GM19372 (cell line): Measurements from ENCODE around the gene MBP.
A peak's percentile ranks its signal among the peaks of the same experiment; 100 is the strongest.

ENCODE experiments used
- ATAC-seq: cut with Tn5 transposase; IDR thresholded peaks from one replicate; pipeline ENCODE4 v1.9.1; 2021; ENCODE audit warnings: mild to moderate bottlenecking, low read depth, moderate library complexity; ENCODE audit not compliant: unreplicated experiment

MBP gene

DNA sequence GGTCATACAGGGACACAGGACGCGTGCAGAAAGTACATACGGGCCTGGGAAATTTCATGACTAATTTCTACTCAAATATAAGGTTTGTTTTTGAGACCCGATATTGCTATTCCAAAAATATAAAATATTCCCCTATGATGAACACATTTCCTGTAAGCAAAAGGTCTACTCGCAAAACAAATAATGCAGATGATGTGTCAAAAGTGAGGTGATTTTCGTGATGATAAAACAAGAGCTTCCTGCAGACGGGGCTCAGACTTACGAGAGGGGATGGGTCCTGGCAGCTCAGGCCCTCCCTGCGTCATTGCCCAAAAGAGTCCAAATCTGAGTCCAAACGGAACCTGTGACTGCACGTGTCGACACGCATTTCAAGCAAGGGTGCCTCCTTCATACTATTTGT is 62.7 kb downstream of the MBP start:
- ATAC-seq = no peak

- no peak for ATAC-seq
These were observed 63.1 kb downstream of the MBP start for GRCh38 chr18:77069482-77069881.

- ATAC-seq = no peak
These were observed 64.0 kb downstream of the MBP start for GRCh38 chr18:77068321-77069312.

DNA sequence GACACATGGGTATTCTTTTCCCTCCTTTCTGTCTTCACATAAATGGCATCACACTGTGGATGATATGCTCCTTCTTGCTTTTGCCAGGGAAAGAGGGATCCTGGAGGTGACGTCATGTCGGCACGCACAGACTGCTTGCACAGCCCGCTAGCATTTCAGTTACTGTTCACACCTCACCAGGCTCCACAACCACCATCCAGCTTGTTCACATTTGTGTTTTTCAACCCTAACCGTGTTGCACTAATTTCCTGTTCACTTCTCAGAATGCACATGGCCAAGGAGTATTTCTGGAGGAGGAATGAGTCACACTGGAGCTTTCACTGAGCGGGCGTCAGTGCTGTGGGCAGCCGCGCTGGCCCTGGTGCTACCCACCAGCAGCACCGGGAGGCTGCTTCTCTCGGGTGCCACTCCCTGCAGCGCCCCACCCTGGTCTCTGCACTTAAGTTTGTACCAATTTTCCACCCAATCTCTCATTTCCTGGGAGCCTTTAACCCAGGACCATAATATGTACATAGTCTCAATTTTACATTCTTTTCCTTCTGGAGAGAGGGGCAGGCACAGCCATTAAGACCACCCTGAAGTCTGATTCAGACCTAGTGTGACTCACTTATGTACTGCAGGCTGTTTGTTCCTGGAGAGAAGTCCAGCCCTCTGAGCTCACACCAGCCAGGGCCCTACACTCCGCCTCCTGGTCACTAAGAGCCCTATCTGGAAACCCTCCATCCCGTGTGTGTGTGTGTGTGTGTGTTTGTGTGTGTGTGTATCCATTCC is 65.1 kb downstream of the MBP start:
- ATAC-seq = no peak

- ATAC-seq = no peak
These were observed 65.9 kb downstream of the MBP start for GRCh38 chr18:77066689-77067088.

- ATAC-seq = no peak
These were observed 66.5 kb downstream of the MBP start for GRCh38 chr18:77066101-77066500.

DNA sequence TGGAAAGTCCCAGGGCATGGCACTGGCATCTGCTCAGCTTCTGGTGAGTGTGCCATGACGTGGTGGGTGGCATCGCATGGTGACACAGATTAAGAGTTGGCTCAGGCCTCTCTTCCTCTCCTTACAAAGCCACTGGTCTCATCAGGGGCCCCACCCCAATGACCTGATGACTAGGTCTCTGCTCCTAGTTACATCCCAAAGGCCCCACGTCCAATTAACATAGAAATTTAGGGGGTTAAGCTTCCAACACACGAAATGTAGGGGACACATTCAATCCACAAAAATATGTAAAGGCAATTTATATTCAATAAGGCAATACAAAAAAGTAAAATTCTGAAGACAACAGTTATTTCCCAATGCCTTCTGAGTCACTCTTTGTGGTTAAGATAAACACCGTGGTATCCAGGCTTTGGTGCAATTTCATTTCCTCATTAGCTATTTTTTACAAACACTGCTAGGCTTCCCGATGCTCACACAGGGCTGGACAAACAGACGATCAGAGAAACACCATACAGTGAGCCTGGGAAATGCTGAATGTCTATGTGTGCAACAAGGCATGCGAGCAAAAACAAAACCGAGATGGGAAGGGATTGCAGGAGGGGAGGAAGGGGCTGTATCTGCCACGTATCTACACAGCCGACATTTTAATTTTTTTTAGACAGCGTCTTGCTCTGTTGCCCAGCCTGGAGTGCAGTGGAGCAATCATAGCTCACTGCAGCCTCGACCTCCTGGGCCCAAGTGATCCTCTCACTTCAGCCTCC is 67.2 kb downstream of the MBP start:
- no peak for ATAC-seq

DNA sequence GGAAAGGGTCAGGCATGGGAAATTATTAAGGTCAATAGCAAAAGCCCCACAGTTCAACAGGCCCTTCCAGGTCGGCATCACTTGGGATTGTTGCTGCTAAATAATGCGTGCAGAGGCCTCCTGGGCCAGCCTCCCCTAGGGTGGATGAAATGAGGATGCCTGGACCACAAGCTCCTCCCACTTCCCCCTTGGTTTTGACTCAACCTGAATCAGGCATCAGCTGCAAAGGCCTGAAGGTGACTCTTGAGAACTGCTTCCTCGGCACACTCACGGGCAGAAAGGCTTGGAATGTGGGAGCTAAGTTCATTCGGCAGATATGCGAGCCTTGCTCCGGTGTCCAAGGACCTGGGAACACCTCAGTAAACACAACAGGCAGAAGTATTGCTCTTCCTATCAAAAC is 69.3 kb downstream of the MBP start:
- ATAC-seq = peak; percentile 48

- peak; percentile 45 for ATAC-seq
These were observed 70.0 kb downstream of the MBP start for GRCh38 chr18:77062518-77063003.

GRCh38 chr18:77061946-77062517 is 70.6 kb downstream of the MBP start:
- peak; percentile 50 for ATAC-seq

DNA sequence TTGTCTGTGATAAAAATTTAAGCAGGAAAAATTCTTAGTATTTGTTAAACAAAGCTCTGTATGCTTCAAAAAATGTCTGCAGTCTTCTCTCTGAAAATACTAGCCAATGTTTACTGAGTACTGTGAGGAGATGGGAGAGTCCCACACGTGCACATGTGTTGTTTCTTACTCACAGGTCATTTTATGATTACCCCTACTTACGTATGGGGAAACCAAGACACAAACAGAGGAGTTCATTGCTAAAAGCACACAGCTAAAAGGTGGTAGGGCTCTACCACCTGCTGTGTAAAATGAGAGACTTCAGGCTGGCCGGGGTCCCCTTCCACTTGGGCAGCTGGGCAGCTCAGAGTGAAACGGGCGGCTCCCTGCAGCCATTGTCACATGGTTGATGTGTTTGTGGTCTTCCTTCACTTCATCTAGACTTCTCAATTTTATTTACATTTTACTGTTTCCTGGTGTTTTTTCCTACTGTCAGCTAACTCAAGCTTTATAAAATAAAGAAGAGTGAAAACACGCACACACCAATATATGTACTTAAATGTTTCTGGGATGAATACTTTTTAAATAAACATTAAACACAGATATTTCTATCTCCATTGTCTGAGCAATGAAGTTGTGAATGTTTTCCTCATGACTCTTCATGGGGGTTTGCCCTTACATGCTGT is 71.2 kb downstream of the MBP start:
- no peak for ATAC-seq

- no peak for ATAC-seq
These were observed 72.4 kb downstream of the MBP start for GRCh38 chr18:77060151-77060550.

DNA sequence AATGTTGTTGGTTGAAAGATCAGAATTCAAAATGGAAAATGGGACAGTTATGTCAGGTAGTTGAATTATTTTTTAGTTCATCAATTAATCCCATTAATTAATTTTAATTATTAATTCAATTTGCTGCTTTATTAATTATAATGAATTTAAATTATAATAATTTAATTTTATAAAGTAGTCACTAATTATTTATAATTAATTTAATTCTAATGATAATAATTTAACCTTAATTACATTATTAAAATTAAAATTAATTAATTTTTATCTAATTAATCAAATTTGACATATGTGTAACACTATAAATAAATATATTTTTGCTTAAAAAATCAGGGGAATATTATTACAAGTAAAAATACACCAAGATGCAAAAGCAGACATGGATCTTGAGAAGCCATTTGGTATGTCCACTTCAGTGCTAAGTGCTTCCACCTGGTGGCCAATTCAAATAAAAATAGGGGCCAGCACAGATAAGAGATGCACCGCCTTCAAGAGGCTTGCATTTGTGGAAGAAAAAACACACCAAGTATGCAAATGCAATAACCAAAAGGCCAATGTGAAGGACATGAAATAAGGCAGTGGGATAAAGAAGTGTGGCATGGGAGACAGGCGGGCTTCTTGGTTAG is 73.2 kb downstream of the MBP start:
- ATAC-seq = no peak

DNA sequence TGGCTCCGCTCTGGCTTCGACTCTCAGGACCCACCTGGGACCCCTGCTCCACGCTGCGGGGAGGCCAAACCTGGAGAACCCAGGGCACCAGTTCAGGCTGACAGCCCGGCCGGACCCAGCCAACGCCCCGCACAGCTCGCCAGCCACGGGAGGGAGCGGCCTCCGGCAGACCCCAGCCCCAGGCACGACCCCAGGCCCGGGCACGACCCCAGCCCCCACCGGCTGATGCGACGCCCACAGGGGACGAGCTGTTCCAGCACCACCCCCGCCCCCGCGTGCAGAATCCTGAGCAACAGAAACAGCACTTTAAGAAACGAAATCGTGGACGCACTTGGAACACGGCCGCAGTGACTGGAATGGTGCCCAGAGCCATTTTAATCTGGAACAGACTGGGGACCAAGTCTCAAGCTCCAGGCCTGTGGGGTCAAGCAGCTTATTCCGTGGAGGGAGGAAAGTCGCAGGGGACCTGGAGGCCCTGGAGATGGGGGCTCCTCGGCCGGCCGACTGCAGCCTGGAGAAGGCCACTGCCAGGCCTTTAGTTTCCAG is 74.2 kb downstream of the MBP start:
- ATAC-seq = no peak

- no peak for ATAC-seq
These were observed 75.6 kb downstream of the MBP start for GRCh38 chr18:77057006-77057395.

DNA sequence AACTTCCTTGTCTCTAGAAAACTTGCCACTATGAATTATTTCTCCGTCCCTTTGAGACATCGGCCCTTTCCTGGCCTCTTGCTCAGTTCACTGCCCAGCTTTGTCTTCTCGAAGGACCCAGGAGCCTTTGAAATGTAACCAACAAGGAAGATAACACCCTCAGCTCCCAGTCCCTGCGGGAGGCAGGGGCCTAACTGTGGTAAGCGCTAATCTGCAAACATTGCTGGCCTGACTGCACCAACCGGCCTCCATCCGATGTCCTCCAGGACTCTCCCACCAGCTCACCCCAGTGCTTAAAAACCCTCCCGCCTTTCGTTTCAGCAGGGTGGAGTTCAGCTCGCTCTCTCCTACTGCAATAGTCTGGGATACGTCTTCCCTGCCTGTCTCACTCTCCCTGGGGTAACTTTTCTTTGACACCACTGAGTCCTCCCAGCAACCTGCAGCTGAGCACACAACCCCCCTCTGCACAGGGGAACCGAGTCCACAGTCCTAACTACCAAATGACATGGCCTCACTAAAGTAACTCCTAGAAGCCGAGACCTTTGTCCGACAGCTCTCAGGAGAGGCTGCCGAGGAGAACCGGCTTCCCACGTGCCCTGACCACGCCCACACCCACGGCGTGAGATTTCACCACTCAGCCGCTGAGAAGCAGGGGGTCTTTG is 76.1 kb downstream of the MBP start:
- ATAC-seq = no peak

DNA sequence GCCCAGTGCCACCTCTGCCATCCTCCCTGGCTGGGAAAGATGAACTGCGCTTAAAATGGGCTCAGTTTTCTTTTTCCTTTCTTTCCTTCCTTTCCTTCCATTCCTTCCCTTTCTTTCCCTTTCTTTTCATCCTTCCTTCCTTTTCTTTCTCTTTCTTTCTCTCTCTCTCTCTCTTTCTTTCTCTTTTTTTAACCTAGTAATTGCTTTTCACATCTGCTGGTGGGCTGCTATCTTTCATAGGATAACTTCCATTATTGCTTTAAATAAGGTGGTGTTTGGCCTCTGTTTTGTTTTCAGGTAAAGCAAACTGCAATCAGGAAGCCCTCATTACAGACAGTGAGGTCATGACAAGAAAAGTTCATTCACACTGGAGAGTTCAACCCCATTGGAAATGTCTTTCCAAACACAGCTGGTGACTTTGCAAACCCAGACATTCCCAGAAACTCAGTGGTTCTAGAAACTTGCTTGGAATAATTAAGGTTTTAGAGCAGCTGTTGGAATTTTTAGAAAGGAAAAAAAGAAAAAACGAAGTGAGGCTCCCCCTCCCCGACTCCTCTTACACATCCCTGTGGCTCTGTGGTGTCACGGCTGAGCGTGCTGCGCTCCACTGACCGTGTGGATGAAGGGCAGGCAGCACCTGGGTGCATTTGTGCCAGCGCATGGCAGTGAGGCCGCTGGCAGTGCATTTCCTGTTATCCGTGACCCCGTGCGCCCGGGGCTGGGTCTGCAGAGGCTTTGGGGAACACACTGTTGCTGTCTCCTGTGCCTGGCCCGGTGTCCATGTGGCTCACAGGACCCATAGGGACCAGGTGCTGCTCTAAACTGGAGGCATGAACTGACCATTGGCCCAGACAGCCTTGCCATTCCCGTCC is 76.9 kb downstream of the MBP start:
- no peak for ATAC-seq
